Measurements from ENCODE around the gene NUB1. TPM values are rescaled to one million over a fixed set of nuclear protein-coding genes. Genes with fewer than 3 reads are reported as not detected.

NUB1 gene
- polyA plus RNA-seq, 1 of the 3 experiments (the other 2 are of a cell fraction) = 54.0 TPM

DNA sequence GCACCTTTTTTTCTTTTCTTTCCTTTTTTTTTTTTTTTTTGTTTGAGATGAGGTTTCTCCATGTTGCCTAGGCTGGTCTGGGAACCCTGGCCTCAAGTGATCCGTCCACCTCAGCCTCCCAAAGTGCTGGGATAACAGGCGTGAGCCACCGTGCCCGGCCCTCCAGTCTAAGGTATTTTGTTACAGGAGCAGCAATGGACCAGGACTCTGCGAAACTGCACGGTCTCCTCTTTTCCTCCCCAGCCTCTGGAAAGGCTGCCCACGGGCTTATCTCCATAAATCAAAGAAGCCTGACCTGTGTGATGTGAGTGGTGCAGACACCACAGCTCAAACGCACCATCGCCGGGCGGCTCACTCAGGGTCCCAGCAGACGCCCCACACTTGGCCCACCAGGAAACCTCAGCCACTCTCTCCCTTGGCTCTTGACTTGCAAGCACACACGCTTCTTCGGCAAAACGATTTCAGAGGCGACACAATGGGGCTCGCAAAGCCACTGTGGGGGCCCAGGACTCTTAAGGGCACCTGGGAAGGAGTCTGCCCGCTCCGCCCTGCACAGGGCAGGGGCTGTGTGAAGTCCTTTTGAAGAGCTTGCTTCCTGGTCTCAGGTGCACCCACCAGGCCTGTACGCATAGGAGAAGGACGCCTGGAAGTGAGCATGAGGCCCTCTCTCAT, 47.6 kb downstream of the NUB1 start:
- WGBS (ENCODE audit: low lambda C conversion rate) = 81% methylated on average over 19 of the region's 21 CpGs
- no peaks in the 10 kb centered on the region for H3F3A ChIP-seq (replicated peaks; ENCODE audit: insufficient read depth)
- no peak for DNase-seq
- no peak overlapping the region for H3K27ac ChIP-seq (ENCODE audit: low read depth in 2 of 2, low read length in 1 of 2)
- peaks cover 0 to 7% of the 10 kb centered on the region in 2 experiments; a peak in 1 of 4 replicates for H3K4me1 ChIP-seq (ENCODE audit: control insufficient read depth in 1 of 2, insufficient read depth in 2 of 2, low read depth in 1 of 2, low read length in 1 of 2)
- CTCF ChIA-PET = interaction anchor here (1.1 kb wide), 1 partner anchor 21 kb away, joined by 4 read pairs; no protein-coding TSS in a partner anchor
- POLR2A ChIA-PET = no interaction called here
- H3K27me3 ChIP-seq (ENCODE audit: insufficient read depth) = peaks cover 22% of the 10 kb centered on the region
- TF ChIP-seq GABPA (IDR thresholded peaks at IDR 0.05; ENCODE audit: low read depth) (no peak), RAD21 (IDR thresholded peaks at IDR 0.05; ENCODE audit: low read length) (no peak), TAF1 (IDR thresholded peaks at IDR 0.05; ENCODE audit: borderline replicate concordance, low read depth, low read length) (no peak), SMC3 (IDR thresholded peaks at IDR 0.05; ENCODE audit: low read depth, low read length) (no peak), EZH2phosphoT487 (IDR thresholded peaks at IDR 0.05; ENCODE audit: borderline replicate concordance, low read depth) (no peak), REST (IDR thresholded peaks at IDR 0.05; ENCODE audit: low read depth, low read length) (no peak), GATA2 (CRISPR knock-in tag; IDR thresholded peaks at IDR 0.05) (no peak), NRF1 (IDR thresholded peaks at IDR 0.05; ENCODE audit: low read depth, low read length) (no peak), FOXJ3 (CRISPR knock-in tag; IDR thresholded peaks at IDR 0.05) (no peak), FOXM1 (IDR thresholded peaks at IDR 0.05; ENCODE audit: low read depth) (no peak), FOSL2 (IDR thresholded peaks at IDR 0.05; ENCODE audit: borderline replicate concordance, low read depth) (no peak)
- TF ChIP-seq, protein P1, sequence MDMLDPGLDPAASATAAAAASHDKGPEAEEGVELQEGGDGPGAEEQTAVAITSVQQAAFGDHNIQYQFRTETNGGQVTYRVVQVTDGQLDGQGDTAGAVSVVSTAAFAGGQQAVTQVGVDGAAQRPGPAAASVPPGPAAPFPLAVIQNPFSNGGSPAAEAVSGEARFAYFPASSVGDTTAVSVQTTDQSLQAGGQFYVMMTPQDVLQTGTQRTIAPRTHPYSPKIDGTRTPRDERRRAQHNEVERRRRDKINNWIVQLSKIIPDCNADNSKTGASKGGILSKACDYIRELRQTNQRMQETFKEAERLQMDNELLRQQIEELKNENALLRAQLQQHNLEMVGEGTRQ (IDR thresholded peaks at IDR 0.05; ENCODE audit: borderline replicate concordance, low read depth, low read length) = no peak
- H3K9ac ChIP-seq = no peak overlapping the region
- H3K9me2 ChIP-seq = no peaks in the 10 kb centered on the region
- no peaks in the 10 kb centered on the region for H3K36me3 ChIP-seq (replicated peaks in 1 of 2; ENCODE audit: control insufficient read depth in 1 of 2, insufficient read depth in 2 of 2, low read length in 1 of 2)
- no peaks in the 10 kb centered on the region for H4K20me1 ChIP-seq (ENCODE audit: insufficient read depth)
- H2AFZ ChIP-seq (ENCODE audit: low read depth) = no peak overlapping the region
- no peaks in the 10 kb centered on the region for H3K9me3 ChIP-seq
- no peaks in the 10 kb centered on the region for H3K79me2 ChIP-seq (ENCODE audit: insufficient read depth)
- no peak overlapping the region for H3K4me2 ChIP-seq
- no peak overlapping the region for H3K4me3 ChIP-seq (ENCODE audit: low read depth in 2 of 2, low read length in 1 of 2)

Data from SK-N-SH (cell line).